GM23248 (cell line): ENCODE measurements around the gene PIP5K1B.

ENCODE experiments used
- EZH2 ChIP-seq: fragments of 200-600 bp; sonication (generic); IDR thresholded peaks from 2 replicates; pipeline ENCODE4 v1.6.1; 2018; ENCODE audit warnings: antibody characterized with exemption, mild to moderate bottlenecking; ENCODE audit not compliant: insufficient read depth, poor library complexity, severe bottlenecking
- EZH2phosphoT487 ChIP-seq: fragments of 200-600 bp; sonication (generic); IDR thresholded peaks from 2 replicates; pipeline ENCODE4 v1.6.1; 2018; ENCODE audit warnings: antibody characterized with exemption, moderate library complexity, mild to moderate bottlenecking, low read depth; ENCODE audit not compliant: insufficient read depth

DNA sequence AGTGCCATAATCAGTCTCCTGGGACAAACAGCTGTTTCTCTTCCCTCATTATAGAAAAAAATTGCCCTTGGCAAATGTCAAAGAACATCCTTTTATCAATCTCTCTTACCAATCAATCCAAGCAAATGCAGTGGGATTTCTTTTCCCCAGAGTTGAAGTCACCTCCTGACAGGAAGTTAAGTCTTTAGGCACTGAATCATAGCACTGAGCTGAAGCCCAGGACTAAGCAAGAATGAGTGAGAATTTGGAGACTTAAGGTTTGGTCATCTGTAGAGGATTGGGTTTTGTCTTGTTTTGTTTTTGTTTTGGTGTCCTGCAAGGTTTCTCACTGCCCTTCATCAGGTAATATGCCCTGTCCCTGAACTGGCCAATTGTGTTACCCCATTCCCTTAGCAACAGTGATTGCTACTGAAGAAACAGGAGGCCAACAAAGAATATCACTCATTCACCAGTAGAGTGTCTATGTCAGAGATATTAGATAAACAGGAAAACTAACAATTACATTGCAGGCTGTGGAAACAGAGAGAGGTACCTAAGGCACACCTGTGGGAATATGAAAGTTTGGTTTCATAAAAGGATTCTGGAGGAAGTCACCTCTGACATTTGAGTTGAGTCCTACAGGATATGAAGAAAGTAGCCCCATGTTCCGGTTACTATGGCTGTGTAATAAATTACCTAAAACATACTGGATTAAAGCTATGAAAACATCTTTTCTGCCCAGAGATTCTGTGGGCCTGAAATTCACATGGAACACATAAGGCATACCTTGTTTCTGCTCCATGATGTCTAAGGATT is 326.0 kb downstream of the PIP5K1B start:
- TF ChIP-seq EZH2 (no peak), EZH2phosphoT487 (no peak)
